ENCODE measurements around the gene CHSY1.

GRCh38 chr15:101269479-101270223 lies 17.8 kb upstream of the CHSY1 start:
- TF ChIP-seq CTCF (IDR thresholded peaks at IDR 0.05) = peak in 2 of 3 experiments; percentile 13 to 20
- no peak for TF ChIP-seq POLR2A (IDR thresholded peaks at IDR 0.05)

All from testis (tissue), 2 donors.